Measurements from ENCODE around the gene OSM. TPM values are rescaled to one million over a fixed set of nuclear protein-coding genes. Genes with fewer than 3 reads are reported as not detected.

Gene OSM
- total RNA-seq, 1 experiment from 2014 or later, result not detected

GRCh38 chr22:30245985-30246813 is 20.5 kb downstream of the OSM start, which contains the start of gene LIF:
LIF (minus strand) TSS chr22:30246759; CDS start chr22:30246695, 64 bp downstream.
- no peaks in the 10 kb centered on the region for H3K27me3 ChIP-seq (ENCODE audit: low read length)
- peaks cover 81% of the 10 kb centered on the region for H3K79me2 ChIP-seq (ENCODE audit: low read length)
- H3K4me3 ChIP-seq (ENCODE audit: low read length), result peak within 1 kb of the TSS; percentile 38; the same call in 1 of the 2 replicates
- no TSS peak for BruUV-seq (replicated peaks)
- H4K20me1 ChIP-seq (ENCODE audit: low read length), result no peaks in the 10 kb centered on the region
- H3K36me3 ChIP-seq (ENCODE audit: low read depth, low read length), result peaks cover 41% of the 10 kb centered on the region
- peak within 1 kb of the TSS; percentile 99 for H3K27ac ChIP-seq (ENCODE audit: low read length)
- H2AFZ ChIP-seq (ENCODE audit: low read length), result no peak within 1 kb of the TSS
- ChIA-PET POLR2A (ENCODE audit: unreplicated experiment) (interaction anchor here (0.7 kb wide), 1 partner anchor 36 kb away, joined by 8 read pairs; no protein-coding TSS in a partner anchor), CTCF (no interaction called here)
- peak within 1 kb of the TSS; percentile 49 for H3K4me2 ChIP-seq (ENCODE audit: low read length)
- TF ChIP-seq EZH2phosphoT487 (IDR thresholded peaks at IDR 0.05; ENCODE audit: borderline replicate concordance, low read length), result no peak
- no peak for TF ChIP-seq EZH2 (IDR thresholded peaks at IDR 0.05; ENCODE audit: low read length, unreplicated experiment)
- TF ChIP-seq CTCF (conservative IDR thresholded peaks at IDR 0.05; ENCODE audit: low read depth, low read length), result no peak
- H3K4me1 ChIP-seq (ENCODE audit: insufficient read depth, low read length), result peaks cover 52% of the 10 kb centered on the region
- no peaks in the 10 kb centered on the region for H3K9me2 ChIP-seq (replicated peaks; ENCODE audit: low read length)
- DNase-seq (no peak), ATAC-seq (peak; percentile 6)
- H3K9me3 ChIP-seq (ENCODE audit: low read length), result no peaks in the 10 kb centered on the region
- peaks cover under 1% of the 10 kb centered on the region for H3F3A ChIP-seq (ENCODE audit: low read length, unreplicated experiment)
- intact Hi-C loops (cut with micrococcal nuclease), result no loop called here
- H3K9ac ChIP-seq (ENCODE audit: low read length), result peak within 1 kb of the TSS; percentile 78

GRCh38 chr22:30245181-30245984 is 21.3 kb downstream of the OSM start:
- TF ChIP-seq EZH2 (IDR thresholded peaks at IDR 0.05; ENCODE audit: low read length, unreplicated experiment), result no peak
- no peak for TF ChIP-seq CTCF (conservative IDR thresholded peaks at IDR 0.05; ENCODE audit: low read depth, low read length)
- no peak for TF ChIP-seq EZH2phosphoT487 (IDR thresholded peaks at IDR 0.05; ENCODE audit: borderline replicate concordance, low read length)
- peak overlapping the region; percentile 49 for H3K4me2 ChIP-seq (ENCODE audit: low read length)
- DNase-seq, result no peak
- peak; percentile 2; the same call in 1 of the 2 replicates for ATAC-seq
- H3F3A ChIP-seq (ENCODE audit: low read length, unreplicated experiment), result no peaks in the 10 kb centered on the region
- peak overlapping the region; percentile 99 for H3K27ac ChIP-seq (ENCODE audit: low read length)
- no peaks in the 10 kb centered on the region for H3K9me3 ChIP-seq (ENCODE audit: low read length)
- H3K36me3 ChIP-seq (ENCODE audit: low read depth, low read length), result peaks cover 38% of the 10 kb centered on the region
- H2AFZ ChIP-seq (ENCODE audit: low read length), result no peak overlapping the region
- ChIA-PET POLR2A (ENCODE audit: unreplicated experiment) (interaction anchor here (0.6 kb wide), 1 partner anchor 191 kb away, joined by 3 read pairs; no protein-coding TSS in a partner anchor), CTCF (no interaction called here)
- BruUV-seq (replicated peaks), result TSS peak; percentile 51
- H3K4me1 ChIP-seq (ENCODE audit: insufficient read depth, low read length), result peaks cover 46% of the 10 kb centered on the region
- no peaks in the 10 kb centered on the region for H3K27me3 ChIP-seq (ENCODE audit: low read length)
- peak overlapping the region; percentile 78 for H3K9ac ChIP-seq (ENCODE audit: low read length)
- H3K9me2 ChIP-seq (replicated peaks; ENCODE audit: low read length), result no peaks in the 10 kb centered on the region
- intact Hi-C loops (cut with micrococcal nuclease), result no loop called here
- no peaks in the 10 kb centered on the region for H4K20me1 ChIP-seq (ENCODE audit: low read length)
- peaks cover 73% of the 10 kb centered on the region for H3K79me2 ChIP-seq (ENCODE audit: low read length)
- H3K4me3 ChIP-seq (ENCODE audit: low read length), result peak overlapping the region; percentile 38; the same call in 1 of the 2 replicates
